Stimulated activated naive B cell treated with anti-CD40 and anti-IgM and Interleukin-4, amounts not matched to agents 10 μg/mL and 1 μg/mL and 100 μg/mL, for 72 hours (primary cell): Measurements from ENCODE around the gene SNAI1.
"Not testable (repeated sequence)": the region's sequence is repeated elsewhere in the genome, so short reads cannot be mapped to it uniquely, and the experiment has no call there.

Experiments
- ATAC-seq, 2 donors: fragments of 150-1000 bp; cut with Tn5 transposase; replicated peaks; 2 replicates each; pipeline ENCODE4 v1.10.0; 2021; ENCODE audit warnings: moderate library complexity in 1 of 2
- DNase-seq: peaks from one replicate; pipeline ENCODE4 v3.0.0; 2021
- H3K27ac Mint-ChIP-seq: one replicate; pipeline ENCODE4 v1.8.0; 2022; ENCODE audit warnings: mild to moderate bottlenecking, mixed read lengths
- H3K27me3 Mint-ChIP-seq, 2 donors: one replicate each; pipeline ENCODE4 v1.8.0; 2022; ENCODE audit warnings: mixed read lengths in 2 of 2
- H3K36me3 Mint-ChIP-seq, 2 donors: one replicate each; pipeline ENCODE4 v1.8.0; 2022; ENCODE audit warnings: mixed read lengths in 2 of 2, mild to moderate bottlenecking in 1 of 2
- H3K4me1 Mint-ChIP-seq, 2 donors: one replicate each; pipeline ENCODE4 v1.8.0; 2022; ENCODE audit warnings: mixed read lengths in 2 of 2, mild to moderate bottlenecking in 1 of 2
- H3K4me3 Mint-ChIP-seq, 2 donors: one replicate each; pipeline ENCODE4 v1.8.0; 2022; ENCODE audit warnings: mild to moderate bottlenecking in 2 of 2, mixed read lengths in 2 of 2, moderate library complexity in 1 of 2
- H3K9me3 Mint-ChIP-seq, 2 donors: one replicate each; pipeline ENCODE4 v1.8.0; 2022; ENCODE audit warnings: mixed read lengths in 2 of 2, mild to moderate bottlenecking in 1 of 2

Gene SNAI1

DNA sequence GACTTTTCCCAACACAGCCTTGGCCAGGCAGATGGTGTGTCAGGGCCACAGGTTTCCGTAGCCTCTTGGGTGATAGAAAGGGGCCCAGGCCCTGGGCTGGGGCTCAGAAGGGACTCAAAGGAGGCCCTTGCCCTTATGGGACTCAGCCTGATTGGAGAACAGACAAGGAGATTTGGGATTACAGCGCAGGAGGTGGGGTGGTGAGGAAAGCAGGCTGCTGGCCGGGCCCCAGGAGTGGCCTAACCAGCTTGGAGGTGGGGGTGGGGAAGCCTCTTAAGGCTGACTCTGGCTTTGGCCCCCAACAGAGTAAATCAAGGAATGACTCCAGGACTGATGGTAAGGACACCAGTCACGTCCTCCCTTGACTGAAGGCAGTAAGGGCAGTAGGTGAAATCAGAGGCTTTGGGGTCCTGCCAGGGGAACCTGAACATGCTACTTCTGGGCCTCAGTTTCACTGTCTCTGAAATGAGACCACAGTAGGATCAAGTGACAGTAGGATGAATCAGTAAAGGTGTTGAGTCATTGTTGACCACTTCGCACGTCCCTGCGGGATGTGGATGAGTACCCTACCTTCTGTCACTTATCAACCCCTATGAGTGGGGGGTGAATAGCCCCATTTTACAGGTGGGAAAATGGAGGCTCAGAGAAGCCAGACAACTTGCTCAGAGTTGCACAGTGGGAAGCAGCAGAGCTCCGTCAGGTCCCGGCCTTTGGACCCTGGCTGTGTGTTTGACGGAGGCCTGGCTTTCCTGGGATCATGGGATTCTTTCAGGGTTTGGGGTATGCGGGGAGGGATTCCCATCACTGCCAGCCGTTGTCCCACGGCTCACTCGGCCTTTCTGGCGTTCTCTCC lies 4.5 kb downstream of the SNAI1 start:
- H3K4me3 Mint-ChIP-seq, result no peak overlapping the region
- H3K4me1 Mint-ChIP-seq, result peaks cover 10 to 16% of the 10 kb centered on the region in 2 donors
- peaks cover 0 to under 1% of the 10 kb centered on the region in 2 donors for H3K36me3 Mint-ChIP-seq
- peaks cover 15 to 16% of the 10 kb centered on the region in 2 donors for H3K27me3 Mint-ChIP-seq
- no peak overlapping the region for H3K27ac Mint-ChIP-seq
- no peaks in the 10 kb centered on the region for H3K9me3 Mint-ChIP-seq
- DNase-seq, result no peak
- ATAC-seq, result no peak

DNA sequence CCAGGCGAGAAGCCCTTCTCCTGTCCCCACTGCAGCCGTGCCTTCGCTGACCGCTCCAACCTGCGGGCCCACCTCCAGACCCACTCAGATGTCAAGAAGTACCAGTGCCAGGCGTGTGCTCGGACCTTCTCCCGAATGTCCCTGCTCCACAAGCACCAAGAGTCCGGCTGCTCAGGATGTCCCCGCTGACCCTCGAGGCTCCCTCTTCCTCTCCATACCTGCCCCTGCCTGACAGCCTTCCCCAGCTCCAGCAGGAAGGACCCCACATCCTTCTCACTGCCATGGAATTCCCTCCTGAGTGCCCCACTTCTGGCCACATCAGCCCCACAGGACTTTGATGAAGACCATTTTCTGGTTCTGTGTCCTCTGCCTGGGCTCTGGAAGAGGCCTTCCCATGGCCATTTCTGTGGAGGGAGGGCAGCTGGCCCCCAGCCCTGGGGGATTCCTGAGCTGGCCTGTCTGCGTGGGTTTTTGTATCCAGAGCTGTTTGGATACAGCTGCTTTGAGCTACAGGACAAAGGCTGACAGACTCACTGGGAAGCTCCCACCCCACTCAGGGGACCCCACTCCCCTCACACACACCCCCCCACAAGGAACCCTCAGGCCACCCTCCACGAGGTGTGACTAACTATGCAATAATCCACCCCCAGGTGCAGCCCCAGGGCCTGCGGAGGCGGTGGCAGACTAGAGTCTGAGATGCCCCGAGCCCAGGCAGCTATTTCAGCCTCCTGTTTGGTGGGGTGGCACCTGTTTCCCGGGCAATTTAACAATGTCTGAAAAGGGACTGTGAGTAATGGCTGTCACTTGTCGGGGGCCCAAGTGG lies 5.3 kb downstream of the SNAI1 start:
- no peaks in the 10 kb centered on the region for H3K9me3 Mint-ChIP-seq
- H3K36me3 Mint-ChIP-seq, result no peaks in the 10 kb centered on the region
- ATAC-seq (no peak), DNase-seq (no peak)
- H3K27ac Mint-ChIP-seq, result no peak overlapping the region
- peaks cover 13 to 15% of the 10 kb centered on the region in 2 donors for H3K27me3 Mint-ChIP-seq
- H3K4me3 Mint-ChIP-seq, result no peak overlapping the region
- H3K4me1 Mint-ChIP-seq, result peaks cover 6 to 12% of the 10 kb centered on the region in 2 donors

DNA sequence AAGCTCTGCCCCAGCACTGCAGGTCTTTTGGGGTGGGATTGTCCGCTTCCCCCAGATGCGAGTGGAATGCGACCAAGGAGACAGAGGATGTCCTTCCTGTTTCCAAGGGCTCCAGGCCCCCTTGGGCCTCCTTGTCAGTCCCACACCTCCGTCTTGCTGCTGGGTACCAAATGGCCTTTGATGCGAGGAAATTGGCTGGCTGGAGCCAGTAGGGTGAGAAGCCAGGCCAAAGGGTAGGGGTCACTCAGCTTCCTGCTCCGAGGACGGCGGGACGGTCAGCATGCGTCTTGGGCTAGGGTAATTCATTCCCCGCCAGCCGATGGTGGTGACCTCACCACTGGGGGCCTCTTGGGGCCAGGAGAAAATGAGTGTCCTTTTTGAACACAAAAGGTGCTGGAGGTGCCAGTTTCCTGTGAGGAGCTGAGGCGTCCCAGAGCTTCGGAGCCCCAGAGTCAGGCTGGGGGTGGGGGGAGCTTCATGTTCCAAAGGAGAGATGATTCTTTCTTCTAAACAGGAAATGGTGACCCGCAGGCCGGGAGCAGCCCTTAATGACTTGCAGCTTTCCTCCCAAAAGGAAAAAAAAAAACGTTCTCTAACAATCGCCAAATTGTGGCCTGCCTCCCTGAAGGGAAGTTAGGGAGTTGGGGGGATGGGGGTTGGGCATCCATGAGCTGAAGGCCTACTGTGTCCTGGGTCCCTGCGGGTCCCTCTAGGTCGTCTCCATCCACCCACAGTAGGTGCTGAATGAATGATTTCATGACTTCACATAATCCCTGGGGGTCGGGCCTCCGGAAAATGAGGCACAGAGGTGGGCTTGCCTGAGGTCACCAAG lies 6.7 kb downstream of the SNAI1 start:
- ATAC-seq, result no peak
- no peaks in the 10 kb centered on the region for H3K9me3 Mint-ChIP-seq
- H3K4me1 Mint-ChIP-seq, result peaks cover 5 to 14% of the 10 kb centered on the region in 2 donors
- DNase-seq, result no peak
- H3K27me3 Mint-ChIP-seq, result peaks cover 9 to 12% of the 10 kb centered on the region in 2 donors
- no peak overlapping the region for H3K4me3 Mint-ChIP-seq
- H3K36me3 Mint-ChIP-seq, result no peaks in the 10 kb centered on the region
- peak overlapping the region; percentile 47 for H3K27ac Mint-ChIP-seq

DNA sequence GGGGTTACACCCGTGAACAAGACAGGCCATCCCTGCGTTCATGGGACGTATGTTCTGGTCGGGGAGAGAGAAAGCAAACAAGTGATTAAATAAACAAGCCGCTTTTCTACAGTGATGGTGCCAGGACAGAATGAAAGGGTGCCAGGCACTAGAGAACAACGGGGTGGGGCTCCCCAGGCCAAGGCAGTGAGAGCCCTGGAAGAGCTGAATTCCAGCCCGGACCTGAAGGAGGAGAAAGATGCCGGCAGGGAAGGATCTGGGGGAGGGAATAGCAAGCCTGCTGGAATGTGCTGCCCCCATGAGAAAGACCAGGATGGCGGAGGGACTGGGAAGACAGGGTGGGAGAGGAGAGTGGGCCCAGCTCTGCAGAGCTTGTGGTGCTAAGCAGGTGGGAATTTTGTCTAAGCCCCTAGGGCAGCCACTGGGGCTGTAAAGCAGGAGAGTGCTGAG lies 7.5 kb downstream of the SNAI1 start:
- Mint-ChIP-seq H3K4me1 (peaks cover 5 to 14% of the 10 kb centered on the region in 2 donors), H3K4me3 (no peak overlapping the region), H3K9me3 (no peaks in the 10 kb centered on the region), H3K27ac (no peak overlapping the region), H3K27me3 (peaks cover 9 to 12% of the 10 kb centered on the region in 2 donors), H3K36me3 (no peaks in the 10 kb centered on the region)
- DNase-seq (no peak), ATAC-seq (no peak)

DNA sequence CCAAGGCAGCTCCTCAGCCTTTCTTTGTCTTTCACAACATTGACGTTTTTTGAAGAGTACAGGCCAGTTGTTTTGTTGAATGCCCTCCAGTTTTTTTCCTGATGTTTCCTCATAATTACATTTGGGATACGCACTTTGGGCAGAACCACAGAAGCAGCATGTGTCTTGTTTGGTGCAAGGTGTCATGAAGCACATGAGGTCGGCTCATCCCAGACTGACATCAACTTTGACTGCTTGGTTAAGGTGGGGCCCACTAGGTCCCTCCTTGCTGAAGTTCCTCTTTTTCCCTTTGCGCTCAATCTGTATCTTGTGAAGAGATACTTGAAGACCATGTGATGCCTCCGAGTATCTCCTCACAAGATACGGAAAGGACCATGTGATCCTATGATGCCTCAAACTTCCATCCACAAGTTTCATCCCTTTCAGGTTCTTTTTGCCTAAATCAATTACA lies 10.5 kb downstream of the SNAI1 start:
- peak overlapping the region; percentile 51 for H3K27ac Mint-ChIP-seq
- no peak for DNase-seq
- peak; percentile 82 to 94 for ATAC-seq
- no peaks in the 10 kb centered on the region for H3K9me3 Mint-ChIP-seq
- H3K4me3 Mint-ChIP-seq, result no peak overlapping the region
- H3K36me3 Mint-ChIP-seq, result no peaks in the 10 kb centered on the region
- H3K4me1 Mint-ChIP-seq, result peaks cover 10 to 22% of the 10 kb centered on the region in 2 donors
- H3K27me3 Mint-ChIP-seq, result peaks cover 8 to 9% of the 10 kb centered on the region in 2 donors

DNA sequence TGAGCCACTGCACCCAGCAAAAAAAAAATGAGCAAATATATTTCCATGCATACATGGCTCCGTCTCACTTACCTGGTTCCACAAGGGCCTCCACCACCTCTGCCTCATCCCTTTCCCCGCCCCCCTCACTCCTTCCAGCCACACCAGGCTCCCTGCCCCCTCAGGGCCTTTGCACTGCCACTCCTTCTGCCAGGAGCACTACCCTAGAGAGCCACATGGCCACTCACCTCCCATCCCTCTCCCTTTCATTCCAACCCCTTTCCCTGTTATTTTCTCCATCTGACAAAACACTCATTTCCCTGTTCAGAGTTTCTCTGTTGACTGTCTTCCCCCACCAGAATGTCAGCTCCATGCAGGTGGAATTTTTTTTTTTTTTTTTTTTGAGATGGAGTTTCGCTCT lies 12.8 kb downstream of the SNAI1 start:
- Mint-ChIP-seq H3K27me3 (no peaks in the 10 kb centered on the region), H3K4me1 (peaks cover 19 to 37% of the 10 kb centered on the region in 2 donors), H3K36me3 (no peaks in the 10 kb centered on the region), H3K9me3 (no peaks in the 10 kb centered on the region), H3K27ac (no peak overlapping the region), H3K4me3 (no peak overlapping the region)
- DNase-seq (no peak), ATAC-seq (no peak)

DNA sequence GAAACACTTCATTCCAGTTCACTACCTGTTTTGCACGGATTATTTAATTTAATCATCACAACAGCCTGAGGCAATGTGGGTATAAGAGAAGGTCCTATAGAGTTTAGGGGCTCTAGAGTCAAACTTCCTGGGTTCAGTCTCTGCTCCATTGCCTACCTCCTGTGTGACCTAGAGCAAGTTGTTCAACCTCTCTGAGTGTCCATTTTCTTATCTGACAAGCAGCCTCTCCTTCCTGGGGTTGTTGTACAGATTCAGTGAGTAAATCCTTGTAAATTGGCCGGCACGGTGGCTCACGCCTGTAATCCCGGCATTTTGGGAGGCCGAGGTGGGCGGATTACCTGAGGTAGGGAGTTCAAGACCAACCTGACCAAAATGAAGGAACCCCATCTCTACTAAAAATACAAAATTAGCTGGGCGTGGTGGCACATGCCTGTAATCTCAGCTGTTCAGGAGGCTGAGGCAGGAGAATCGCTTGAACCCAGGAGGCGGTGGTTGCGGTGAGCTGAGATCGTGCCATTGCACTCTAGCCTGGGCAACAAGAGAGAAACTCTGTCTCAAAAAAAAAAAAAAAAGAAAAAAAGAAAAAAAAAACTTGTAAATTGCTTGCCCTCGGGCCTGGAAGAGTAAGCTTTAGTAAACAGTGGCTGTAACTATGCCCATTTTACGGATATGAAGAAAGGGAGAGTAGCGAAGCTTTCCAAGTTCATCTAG lies 15.9 kb downstream of the SNAI1 start:
- H3K27ac Mint-ChIP-seq, ATAC-seq, H3K36me3 Mint-ChIP-seq, H3K4me3 Mint-ChIP-seq, H3K9me3 Mint-ChIP-seq, DNase-seq, H3K27me3 Mint-ChIP-seq: not testable (repeated sequence)
- peaks cover 21 to 49% of the 10 kb centered on the region in 2 donors for H3K4me1 Mint-ChIP-seq

DNA sequence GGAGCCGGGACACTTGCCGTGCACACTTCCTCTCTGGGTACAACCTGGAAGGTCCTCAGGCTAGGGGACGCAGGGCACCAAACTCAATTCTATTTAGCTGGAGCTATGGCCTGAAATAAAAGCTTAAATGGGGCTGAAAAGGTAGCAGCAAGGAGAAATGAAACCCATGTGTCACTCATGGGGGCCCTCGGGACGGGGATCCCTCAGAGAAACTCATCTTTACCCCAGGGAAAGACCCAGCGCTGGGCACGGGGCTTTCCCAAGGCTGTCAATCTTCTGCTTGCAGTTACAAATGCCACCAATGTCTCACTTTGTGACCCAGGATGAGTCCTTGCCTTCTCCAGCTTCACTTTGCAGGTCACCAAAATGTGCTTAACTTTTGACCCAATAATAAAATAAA lies 16.5 kb downstream of the SNAI1 start:
- Mint-ChIP-seq H3K9me3 (no peaks in the 10 kb centered on the region), H3K4me3 (peak overlapping the region; percentile 6 to 16), H3K27me3 (peaks cover 0 to 5% of the 10 kb centered on the region in 2 donors), H3K36me3 (no peaks in the 10 kb centered on the region), H3K4me1 (peaks cover 21 to 44% of the 10 kb centered on the region in 2 donors), H3K27ac (peak overlapping the region; percentile 25)
- DNase-seq, result peak; percentile 84
- ATAC-seq, result peak; percentile 99

DNA sequence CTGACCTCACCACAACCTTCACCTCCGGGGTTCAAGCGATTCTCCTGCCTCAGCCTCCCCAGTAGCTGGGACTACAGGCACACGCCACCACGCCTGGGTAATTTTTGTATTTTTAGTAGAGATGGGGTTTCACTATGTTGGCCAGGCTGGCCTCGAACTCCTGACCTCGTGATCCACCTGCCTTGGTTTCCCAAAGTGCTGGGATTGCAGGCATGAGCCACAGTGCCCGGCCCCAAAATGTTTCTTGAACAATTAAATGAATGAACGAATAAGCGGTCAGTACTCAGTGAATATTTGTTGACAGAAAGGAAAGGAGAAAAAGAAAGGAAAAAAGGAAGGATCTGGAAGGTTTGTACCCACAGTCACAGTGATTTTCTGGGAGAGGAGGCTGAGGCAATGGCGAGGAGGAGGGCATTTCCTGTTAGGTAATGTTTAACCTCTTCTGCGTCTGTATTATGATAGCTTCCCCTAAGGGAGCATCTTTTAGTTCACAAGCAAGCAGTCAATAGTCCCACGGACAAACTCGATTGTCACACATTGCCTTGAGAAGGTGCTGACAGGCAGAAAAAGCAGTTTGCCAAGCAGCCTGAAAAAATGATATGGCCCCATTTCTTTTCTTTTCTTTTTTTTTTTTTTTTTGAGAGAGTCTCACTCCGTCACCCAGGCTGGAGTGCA lies 17.9 kb downstream of the SNAI1 start:
- H3K36me3 Mint-ChIP-seq, H3K27me3 Mint-ChIP-seq, DNase-seq, H3K9me3 Mint-ChIP-seq, H3K4me3 Mint-ChIP-seq, ATAC-seq, H3K27ac Mint-ChIP-seq: not testable (repeated sequence)
- peaks cover 31 to 57% of the 10 kb centered on the region in 2 donors for H3K4me1 Mint-ChIP-seq

DNA sequence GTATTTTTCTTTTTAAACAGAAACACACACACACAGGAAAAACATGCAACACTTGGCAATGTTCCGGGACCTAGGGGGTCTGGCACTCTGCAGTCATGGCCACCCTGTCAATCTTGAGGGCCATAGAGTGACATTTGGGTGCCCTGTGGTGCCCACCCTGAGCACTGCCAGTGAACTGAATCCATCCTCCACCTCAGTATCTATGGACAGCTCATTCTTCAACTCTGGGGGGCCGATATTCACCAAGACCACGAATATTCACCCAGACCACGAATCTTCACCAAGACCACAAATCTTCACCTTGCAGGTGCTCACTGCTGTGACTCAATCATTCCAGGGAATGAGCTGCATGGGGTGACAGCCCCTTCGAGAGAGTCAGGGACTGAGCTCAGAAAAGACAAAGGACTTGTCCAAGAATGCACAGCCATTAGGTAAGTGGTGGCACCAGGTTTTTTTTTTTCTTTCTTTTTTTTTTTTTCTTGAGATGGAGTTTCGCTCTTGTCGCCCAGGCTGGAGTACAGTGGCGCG lies 19.1 kb downstream of the SNAI1 start:
- H3K4me3 Mint-ChIP-seq, result no peak overlapping the region
- H3K36me3 Mint-ChIP-seq, result no peaks in the 10 kb centered on the region

DNA sequence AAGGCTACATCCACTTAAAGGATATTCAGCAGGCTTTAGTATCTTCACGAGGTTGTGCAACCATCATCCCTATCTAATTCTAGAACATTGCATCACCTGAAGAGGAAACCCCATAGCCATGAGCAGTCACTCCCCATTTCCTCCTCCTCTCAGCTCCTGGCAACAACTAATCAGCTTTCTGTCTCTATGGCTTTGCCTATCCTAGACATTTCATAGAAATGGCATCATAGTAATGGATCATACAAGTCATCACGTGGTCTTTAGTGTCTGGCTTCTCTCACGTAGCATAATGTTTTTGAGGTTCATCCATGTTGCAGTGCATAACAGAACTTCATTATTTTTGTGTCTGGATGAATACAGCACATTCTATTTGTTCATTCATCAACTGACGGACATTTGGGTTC lies 20.5 kb downstream of the SNAI1 start:
- Mint-ChIP-seq H3K36me3 (no peaks in the 10 kb centered on the region), H3K27ac (no peak overlapping the region), H3K27me3 (peaks cover 8 to 13% of the 10 kb centered on the region in 2 donors), H3K4me3 (no peak overlapping the region), H3K4me1 (peaks cover 28 to 54% of the 10 kb centered on the region in 2 donors), H3K9me3 (no peaks in the 10 kb centered on the region)
- ATAC-seq, result no peak
- no peak for DNase-seq

More for the DNA sequence above, 19.1 kb downstream of the SNAI1 start:
- ATAC-seq (no peak), DNase-seq (no peak)
- no peaks in the 10 kb centered on the region for H3K9me3 Mint-ChIP-seq
- H3K4me1 Mint-ChIP-seq, result peaks cover 33 to 61% of the 10 kb centered on the region in 2 donors
- peaks cover 5 to 8% of the 10 kb centered on the region in 2 donors for H3K27me3 Mint-ChIP-seq
- no peak overlapping the region for H3K27ac Mint-ChIP-seq

DNA sequence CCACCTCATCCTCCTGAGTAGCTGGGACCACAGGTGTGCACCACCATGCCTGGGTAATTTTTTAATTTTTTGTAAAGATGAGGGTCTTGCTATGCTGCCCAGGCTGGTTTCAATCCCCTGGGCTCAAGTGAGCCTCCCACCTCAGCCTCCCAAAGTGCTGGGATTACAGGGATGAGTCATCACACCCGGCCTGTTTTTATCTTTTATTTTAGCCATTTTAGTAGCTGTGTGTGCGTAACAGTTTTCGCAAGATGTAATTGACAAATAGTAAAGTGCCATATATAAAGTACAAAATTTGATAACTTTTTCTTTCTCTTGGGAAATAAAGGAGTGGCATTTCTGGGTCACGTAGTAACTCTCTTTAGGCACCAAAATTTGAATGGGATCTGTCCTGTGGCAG lies 21.4 kb downstream of the SNAI1 start:
- peaks cover 8 to 15% of the 10 kb centered on the region in 2 donors for H3K27me3 Mint-ChIP-seq
- H3K9me3 Mint-ChIP-seq, result no peaks in the 10 kb centered on the region
- no peak overlapping the region for H3K4me3 Mint-ChIP-seq
- ATAC-seq, result no peak
- no peak overlapping the region for H3K27ac Mint-ChIP-seq
- H3K4me1 Mint-ChIP-seq, result peaks cover 25 to 44% of the 10 kb centered on the region in 2 donors
- H3K36me3 Mint-ChIP-seq, result no peaks in the 10 kb centered on the region
- no peak for DNase-seq
